Measurements from ENCODE around the gene DLEC1.
"Not testable (repeated sequence)": the region's sequence is repeated elsewhere in the genome, so short reads cannot be mapped to it uniquely, and the experiment has no call there.

Gene DLEC1

GRCh38 chr3:38039899-38040261, 872 bp downstream of the DLEC1 start:
- peak; percentile 25 to 62 (median 38) for DNase-seq

GRCh38 chr3:38040401-38040800, 1.4 kb downstream of the DLEC1 start:
- DNase-seq, result no peak

GRCh38 chr3:38043486-38043885, 4.5 kb downstream of the DLEC1 start:
- DNase-seq, result no peak

- no peak for DNase-seq
These were observed 7.0 kb downstream of the DLEC1 start for GRCh38 chr3:38046027-38046426.

GRCh38 chr3:38046821-38047220, 7.8 kb downstream of the DLEC1 start:
- DNase-seq, result no peak

- no peak for DNase-seq
These were observed 8.9 kb downstream of the DLEC1 start for GRCh38 chr3:38047896-38048295.

GRCh38 chr3:38049358-38050126, 10.5 kb downstream of the DLEC1 start:
- no peak for DNase-seq

- DNase-seq, result no peak
These were observed 12.1 kb downstream of the DLEC1 start for GRCh38 chr3:38051131-38051530.

- DNase-seq, result not testable (repeated sequence)
These were observed 14.3 kb downstream of the DLEC1 start for GRCh38 chr3:38053286-38053685.

- not testable (repeated sequence) for DNase-seq
These were observed 14.9 kb downstream of the DLEC1 start for GRCh38 chr3:38053813-38054498.

GRCh38 chr3:38054499-38055001, 15.5 kb downstream of the DLEC1 start:
- no peak for DNase-seq

GRCh38 chr3:38059148-38059547, 20.1 kb downstream of the DLEC1 start:
- no peak for DNase-seq

GRCh38 chr3:38059591-38059990, 20.6 kb downstream of the DLEC1 start:
- no peak for DNase-seq

GRCh38 chr3:38062809-38063208, 23.8 kb downstream of the DLEC1 start:
- no peak for DNase-seq

GRCh38 chr3:38064453-38064852, 25.4 kb downstream of the DLEC1 start:
- DNase-seq, result not testable (repeated sequence)

- DNase-seq, result no peak
These were observed 28.7 kb downstream of the DLEC1 start for GRCh38 chr3:38067508-38068233.

- DNase-seq, result no peak
These were observed 31.0 kb downstream of the DLEC1 start for GRCh38 chr3:38070013-38070412.

GRCh38 chr3:38077073-38077472, 38.1 kb downstream of the DLEC1 start:
- DNase-seq, result not testable (repeated sequence)

- not testable (repeated sequence) for DNase-seq
These were observed 43.3 kb downstream of the DLEC1 start for GRCh38 chr3:38082296-38082695.

GRCh38 chr3:38083254-38083653, 44.2 kb downstream of the DLEC1 start:
- DNase-seq, result not testable (repeated sequence)

GRCh38 chr3:38083871-38084333, 44.9 kb downstream of the DLEC1 start:
- no peak for DNase-seq

GRCh38 chr3:38084334-38085310, 45.6 kb downstream of the DLEC1 start:
- no peak for DNase-seq

Data from stimulated activated naive CD4-positive, alpha-beta T cell (primary cell).